Prostate gland (tissue), 2 donors: ENCODE measurements around the gene JDP2. TPM values are rescaled to one million over a fixed set of nuclear protein-coding genes. Genes with fewer than 3 reads are reported as not detected.

ENCODE experiments used
- DNase-seq: peaks from one replicate; pipeline ENCODE4 v3.0.0-alpha.2; 2019; ENCODE audit warnings: low spot score
- H3K27ac ChIP-seq, 2 donors: fragments of 200-600 bp; sonication (generic); 2 replicates each; pipeline ENCODE4 v1.5.1; 2017 to 2019
- H3K27me3 ChIP-seq: fragments of 200-600 bp; sonication (generic); replicated peaks from 2 replicates; pipeline ENCODE4 v1.5.1; 2019; ENCODE audit not compliant: insufficient read depth
- H3K36me3 ChIP-seq, 2 donors: fragments of 200-600 bp; sonication (generic); 1 replicate in 1 of 2; 2 replicates in 1 of 2; pipeline versions ENCODE4 v1.5.1 to v1.8.1; 2017 to 2019
- H3K4me1 ChIP-seq: fragments of 200-600 bp; sonication (generic); replicated peaks from 2 replicates; pipeline ENCODE4 v1.5.1; 2019
- H3K4me3 ChIP-seq, 2 donors: fragments of 200-600 bp; sonication (generic); 2 replicates each; pipeline ENCODE4 v1.5.1; 2017 to 2019
- H3K9me3 ChIP-seq: fragments of 200-600 bp; sonication (generic); 2 replicates; pipeline ENCODE4 v1.5.1; 2017
- CTCF ChIP-seq, 4 experiments: fragments of 200-600 bp in 2 of 4; fragments of 450-650 bp in 2 of 4; sonication (generic) in 2 of 4; IDR thresholded peaks; 1 replicate in 3 of 4; 2 replicates in 1 of 4; pipeline ENCODE4 v1.5.1; 2016 to 2019; ENCODE audit warnings: antibody characterized with exemption in 4 of 4, mild to moderate bottlenecking in 2 of 4, moderate library complexity in 2 of 4
- POLR2A ChIP-seq: fragments of 450-650 bp; IDR thresholded peaks from one replicate; pipeline ENCODE4 v1.6.1; 2016; ENCODE audit warnings: antibody characterized with exemption, mild to moderate bottlenecking
- POLR2AphosphoS5 ChIP-seq: sonication (generic); formaldehyde crosslinking; IDR thresholded peaks from one replicate; pipeline ENCODE4 v1.6.1; 2017; ENCODE audit warnings: antibody characterized with exemption
- WGBS: methylation state at CpG from one replicate; pipeline ENCODE4 v1.1.5; 2018; 5-methylcytosine and 5-hydroxymethylcytosine counted together
- intact Hi-C: fragments of 100-400 bp; cut with DNase I; formaldehyde crosslinking; loops from one replicate; pipeline ENCODE4 v1.14.2; 2022
- total RNA-seq, 2 donors: library from RNA; depleted of rRNA; stranded (reverse); fragments of >200 nt; gene quantifications; one replicate each; pipeline ENCODE4 v1.1.0, GENCODE V29; 2016

Gene JDP2
- total RNA-seq, 2 donors from 2014 or later: 27.1 to 34.0 TPM

GRCh38 chr14:75454963-75455546, 27.2 kb downstream of the JDP2 start:
- Histone ChIP-seq H3K9me3 (no peaks in the 10 kb centered on the region), H3K27me3 (no peaks in the 10 kb centered on the region), H3K27ac (no peak overlapping the region), H3K4me1 (peaks cover 17% of the 10 kb centered on the region), H3K4me3 (no peak overlapping the region), H3K36me3 (no peaks in the 10 kb centered on the region)
- WGBS: 65% methylated on average over 12 of the region's 12 CpGs
- intact Hi-C loops: no loop called here
- no peak for TF ChIP-seq POLR2AphosphoS5
- TF ChIP-seq CTCF (IDR thresholded peaks at IDR 0.05): no peak
- TF ChIP-seq POLR2A: no peak
- no peak for DNase-seq

- no peak for TF ChIP-seq CTCF (IDR thresholded peaks at IDR 0.05)
- no peak for TF ChIP-seq POLR2AphosphoS5
- no peak for TF ChIP-seq POLR2A
- Histone ChIP-seq H3K27me3 (no peaks in the 10 kb centered on the region), H3K4me3 (no peak overlapping the region), H3K36me3 (no peaks in the 10 kb centered on the region), H3K9me3 (no peaks in the 10 kb centered on the region), H3K4me1 (peaks cover 8% of the 10 kb centered on the region), H3K27ac (no peak overlapping the region)
- WGBS: 83% methylated on average over 16 of the region's 16 CpGs
- intact Hi-C loops: no loop called here
- DNase-seq: no peak
These were observed 28.5 kb downstream of the JDP2 start for GRCh38 chr14:75456069-75456996.

GRCh38 chr14:75456997-75457335, 29.1 kb downstream of the JDP2 start:
- WGBS: 81% methylated on average over 5 of the region's 5 CpGs
- no peak for TF ChIP-seq POLR2AphosphoS5
- TF ChIP-seq CTCF (IDR thresholded peaks at IDR 0.05): no peak
- TF ChIP-seq POLR2A: no peak
- no peak for DNase-seq
- peaks cover 8% of the 10 kb centered on the region for H3K4me1 ChIP-seq
- intact Hi-C loops: no loop called here
- no peaks in the 10 kb centered on the region for H3K27me3 ChIP-seq
- no peak overlapping the region for H3K4me3 ChIP-seq
- H3K27ac ChIP-seq: no peak overlapping the region
- no peaks in the 10 kb centered on the region for H3K36me3 ChIP-seq
- no peaks in the 10 kb centered on the region for H3K9me3 ChIP-seq

- 85% methylated on average over 10 of the region's 10 CpGs for WGBS
- no peak for DNase-seq
- intact Hi-C loops: no loop called here
- no peaks in the 10 kb centered on the region for H3K27me3 ChIP-seq
- H3K4me3 ChIP-seq: no peak overlapping the region
- H3K4me1 ChIP-seq: peaks cover 8% of the 10 kb centered on the region
- no peak overlapping the region for H3K27ac ChIP-seq
- H3K9me3 ChIP-seq: no peaks in the 10 kb centered on the region
- no peaks in the 10 kb centered on the region for H3K36me3 ChIP-seq
- TF ChIP-seq POLR2AphosphoS5 (no peak), CTCF (IDR thresholded peaks at IDR 0.05) (no peak), POLR2A (no peak)
These were observed 29.9 kb downstream of the JDP2 start for GRCh38 chr14:75457648-75458165.
